Measurements from ENCODE around the gene PCNX3. TPM values are rescaled to one million over a fixed set of nuclear protein-coding genes. Genes with fewer than 3 reads are reported as not detected.

PCNX3 gene
- total and polyA plus RNA-seq, 2 of the 13 experiments (the other 11 are each of a cell fraction or from before 2014, with no cell fraction given) = 16.2 to 23.0 TPM

- TF ChIP-seq, protein P1, sequence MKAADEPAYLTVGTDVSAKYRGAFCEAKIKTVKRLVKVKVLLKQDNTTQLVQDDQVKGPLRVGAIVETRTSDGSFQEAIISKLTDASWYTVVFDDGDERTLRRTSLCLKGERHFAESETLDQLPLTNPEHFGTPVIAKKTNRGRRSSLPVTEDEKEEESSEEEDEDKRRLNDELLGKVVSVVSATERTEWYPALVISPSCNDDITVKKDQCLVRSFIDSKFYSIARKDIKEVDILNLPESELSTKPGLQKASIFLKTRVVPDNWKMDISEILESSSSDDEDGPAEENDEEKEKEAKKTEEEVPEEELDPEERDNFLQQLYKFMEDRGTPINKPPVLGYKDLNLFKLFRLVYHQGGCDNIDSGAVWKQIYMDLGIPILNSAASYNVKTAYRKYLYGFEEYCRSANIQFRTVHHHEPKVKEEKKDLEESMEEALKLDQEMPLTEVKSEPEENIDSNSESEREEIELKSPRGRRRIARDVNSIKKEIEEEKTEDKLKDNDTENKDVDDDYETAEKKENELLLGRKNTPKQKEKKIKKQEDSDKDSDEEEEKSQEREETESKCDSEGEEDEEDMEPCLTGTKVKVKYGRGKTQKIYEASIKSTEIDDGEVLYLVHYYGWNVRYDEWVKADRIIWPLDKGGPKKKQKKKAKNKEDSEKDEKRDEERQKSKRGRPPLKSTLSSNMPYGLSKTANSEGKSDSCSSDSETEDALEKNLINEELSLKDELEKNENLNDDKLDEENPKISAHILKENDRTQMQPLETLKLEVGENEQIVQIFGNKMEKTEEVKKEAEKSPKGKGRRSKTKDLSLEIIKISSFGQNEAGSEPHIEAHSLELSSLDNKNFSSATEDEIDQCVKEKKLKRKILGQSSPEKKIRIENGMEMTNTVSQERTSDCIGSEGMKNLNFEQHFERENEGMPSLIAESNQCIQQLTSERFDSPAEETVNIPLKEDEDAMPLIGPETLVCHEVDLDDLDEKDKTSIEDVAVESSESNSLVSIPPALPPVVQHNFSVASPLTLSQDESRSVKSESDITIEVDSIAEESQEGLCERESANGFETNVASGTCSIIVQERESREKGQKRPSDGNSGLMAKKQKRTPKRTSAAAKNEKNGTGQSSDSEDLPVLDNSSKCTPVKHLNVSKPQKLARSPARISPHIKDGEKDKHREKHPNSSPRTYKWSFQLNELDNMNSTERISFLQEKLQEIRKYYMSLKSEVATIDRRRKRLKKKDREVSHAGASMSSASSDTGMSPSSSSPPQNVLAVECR (CRISPR knock-in tag; IDR thresholded peaks at IDR 0.05; ENCODE audit: borderline replicate concordance) = no peak
- no peak for TF ChIP-seq SRY (CRISPR knock-in tag; IDR thresholded peaks at IDR 0.05)
- TF ChIP-seq REST (IDR thresholded peaks at IDR 0.05; ENCODE audit: borderline replicate concordance in 1 of 2, low read depth in 1 of 2, low read length in 2 of 2) = no peak
- TF ChIP-seq XBP1 (CRISPR knock-in tag; IDR thresholded peaks at IDR 0.05) = no peak
- no peak for TF ChIP-seq ZNF275 (CRISPR knock-in tag; IDR thresholded peaks at IDR 0.05; ENCODE audit: borderline replicate concordance)
- TF ChIP-seq, protein P2, sequence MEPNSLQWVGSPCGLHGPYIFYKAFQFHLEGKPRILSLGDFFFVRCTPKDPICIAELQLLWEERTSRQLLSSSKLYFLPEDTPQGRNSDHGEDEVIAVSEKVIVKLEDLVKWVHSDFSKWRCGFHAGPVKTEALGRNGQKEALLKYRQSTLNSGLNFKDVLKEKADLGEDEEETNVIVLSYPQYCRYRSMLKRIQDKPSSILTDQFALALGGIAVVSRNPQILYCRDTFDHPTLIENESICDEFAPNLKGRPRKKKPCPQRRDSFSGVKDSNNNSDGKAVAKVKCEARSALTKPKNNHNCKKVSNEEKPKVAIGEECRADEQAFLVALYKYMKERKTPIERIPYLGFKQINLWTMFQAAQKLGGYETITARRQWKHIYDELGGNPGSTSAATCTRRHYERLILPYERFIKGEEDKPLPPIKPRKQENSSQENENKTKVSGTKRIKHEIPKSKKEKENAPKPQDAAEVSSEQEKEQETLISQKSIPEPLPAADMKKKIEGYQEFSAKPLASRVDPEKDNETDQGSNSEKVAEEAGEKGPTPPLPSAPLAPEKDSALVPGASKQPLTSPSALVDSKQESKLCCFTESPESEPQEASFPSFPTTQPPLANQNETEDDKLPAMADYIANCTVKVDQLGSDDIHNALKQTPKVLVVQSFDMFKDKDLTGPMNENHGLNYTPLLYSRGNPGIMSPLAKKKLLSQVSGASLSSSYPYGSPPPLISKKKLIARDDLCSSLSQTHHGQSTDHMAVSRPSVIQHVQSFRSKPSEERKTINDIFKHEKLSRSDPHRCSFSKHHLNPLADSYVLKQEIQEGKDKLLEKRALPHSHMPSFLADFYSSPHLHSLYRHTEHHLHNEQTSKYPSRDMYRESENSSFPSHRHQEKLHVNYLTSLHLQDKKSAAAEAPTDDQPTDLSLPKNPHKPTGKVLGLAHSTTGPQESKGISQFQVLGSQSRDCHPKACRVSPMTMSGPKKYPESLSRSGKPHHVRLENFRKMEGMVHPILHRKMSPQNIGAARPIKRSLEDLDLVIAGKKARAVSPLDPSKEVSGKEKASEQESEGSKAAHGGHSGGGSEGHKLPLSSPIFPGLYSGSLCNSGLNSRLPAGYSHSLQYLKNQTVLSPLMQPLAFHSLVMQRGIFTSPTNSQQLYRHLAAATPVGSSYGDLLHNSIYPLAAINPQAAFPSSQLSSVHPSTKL (CRISPR knock-in tag; IDR thresholded peaks at IDR 0.05) = no peak
- TF ChIP-seq ZBTB3 (CRISPR knock-in tag; IDR thresholded peaks at IDR 0.05; ENCODE audit: borderline replicate concordance, low read depth) = no peak
- TF ChIP-seq ETV6 (CRISPR knock-in tag; conservative IDR thresholded peaks at IDR 0.05) = no peak
- TF ChIP-seq SKI (IDR thresholded peaks at IDR 0.05; ENCODE audit: partially characterized antibody) = no peak
These were observed 70.4 kb downstream of the PCNX3 start (continued) for GRCh38 chr11:65685981-65686380.
